Testis (tissue), 3 donors: ENCODE results near the gene GUCA1A. TPM values are rescaled to one million over a fixed set of nuclear protein-coding genes. Genes with fewer than 3 reads are reported as not detected.

Experiments
- DNase-seq: peaks from one replicate; pipeline ENCODE4 v3.0.0-alpha.2; 2019
- H3K27ac ChIP-seq, 2 donors: fragments of 200-600 bp; sonication (generic); one replicate each; pipeline ENCODE4 v1.5.1; 2019
- H3K27me3 ChIP-seq: fragments of 200-600 bp; sonication (generic); one replicate; pipeline ENCODE4 v1.5.1; 2019
- H3K36me3 ChIP-seq: fragments of 200-600 bp; sonication (generic); one replicate; pipeline ENCODE4 v1.5.1; 2017; ENCODE audit warnings: low read depth; ENCODE audit errors: missing control alignments
- H3K4me1 ChIP-seq: fragments of 200-600 bp; sonication (generic); one replicate; pipeline ENCODE4 v1.5.1; 2019
- H3K4me3 ChIP-seq, 2 donors: fragments of 200-600 bp; sonication (generic); one replicate each; pipeline ENCODE4 v1.5.1; 2017 to 2019
- H3K9me3 ChIP-seq: fragments of 200-600 bp; sonication (generic); one replicate; pipeline ENCODE4 v1.5.1; 2017
- CTCF ChIP-seq, 3 experiments: fragments of 450-650 bp in 2 of 3; fragments of 200-600 bp in 1 of 3; sonication (generic) in 1 of 3; IDR thresholded peaks; one replicate each; pipeline ENCODE4 v1.5.1; 2016 to 2019; ENCODE audit warnings: antibody characterized with exemption in 3 of 3, mild to moderate bottlenecking in 2 of 3, moderate library complexity in 1 of 3
- POLR2A ChIP-seq: fragments of 450-650 bp; IDR thresholded peaks from one replicate; pipeline ENCODE4 v1.6.1; 2017; ENCODE audit warnings: antibody characterized with exemption, mild to moderate bottlenecking, moderate library complexity
- WGBS, 2 donors: methylation state at CpG; one replicate each; pipeline ENCODE4 v1.1.5; 2018; 5-methylcytosine and 5-hydroxymethylcytosine counted together
- intact Hi-C: fragments of 100-400 bp; cut with DNase I; formaldehyde crosslinking; loops from one replicate; pipeline ENCODE4 v1.15.1; 2023; ENCODE audit warnings: low total_unique reads
- polyA plus RNA-seq: library from polyadenylated mRNA; stranded (reverse); fragments of 350-450 nt; fragmentation: Illumina TruSeq; extraction: RNeasy Lipid Tissue Mini Kit (QIAGEN cat#74804); gene quantifications from one replicate; pipeline ENCODE4 v1.2.3, GENCODE V29; 2014; ENCODE audit warnings: low read depth, low replicate concordance; ENCODE audit not compliant: insufficient read depth
- total RNA-seq, 2 donors: library from RNA; depleted of rRNA; stranded (reverse); fragments of >200 nt; gene quantifications; one replicate each; pipeline ENCODE4 v1.2.3, GENCODE V29; 2016

Gene GUCA1A
- total and polyA plus RNA-seq, 3 donors from 2014 or later = 6.7 to 47.0 (median 44.2) TPM

- no peaks in the 10 kb centered on the region for H3K9me3 ChIP-seq
- DNase-seq = no peak
- WGBS, 2 donors = 80 to 89% methylated on average over 6 to 7 of the region's 7 CpGs
- H3K27me3 ChIP-seq = no peaks in the 10 kb centered on the region
- no peaks in the 10 kb centered on the region for H3K36me3 ChIP-seq
- no peaks in the 10 kb centered on the region for H3K4me1 ChIP-seq
- no peak for TF ChIP-seq CTCF (IDR thresholded peaks at IDR 0.05)
- TF ChIP-seq POLR2A = no peak
- H3K4me3 ChIP-seq = no peak overlapping the region
- intact Hi-C loops = no loop called here
- no peak overlapping the region for H3K27ac ChIP-seq
Measured at GRCh38 chr6:42171813-42172581, 1.2 kb upstream of the GUCA1A start.

GRCh38 chr6:42175860-42176259 is 2.7 kb downstream of the GUCA1A start:
- Histone ChIP-seq H3K9me3 (no peaks in the 10 kb centered on the region), H3K4me3 (no peak overlapping the region), H3K4me1 (no peaks in the 10 kb centered on the region), H3K27me3 (no peaks in the 10 kb centered on the region), H3K36me3 (no peaks in the 10 kb centered on the region), H3K27ac (no peak overlapping the region)
- no peak for DNase-seq
- no peak for TF ChIP-seq POLR2A
- no peak for TF ChIP-seq CTCF (IDR thresholded peaks at IDR 0.05)
- intact Hi-C loops = no loop called here
- 74 to 79% methylated on average over 5 of the region's 5 CpGs for WGBS, 2 donors

- intact Hi-C loops = no loop called here
- TF ChIP-seq CTCF (IDR thresholded peaks at IDR 0.05) (no peak), POLR2A (no peak)
- no peak for DNase-seq
- Histone ChIP-seq H3K4me1 (no peaks in the 10 kb centered on the region), H3K27ac (no peak overlapping the region), H3K36me3 (no peaks in the 10 kb centered on the region), H3K9me3 (no peaks in the 10 kb centered on the region), H3K27me3 (no peaks in the 10 kb centered on the region), H3K4me3 (no peak overlapping the region)
Measured at GRCh38 chr6:42176981-42177380, 3.8 kb downstream of the GUCA1A start.

GRCh38 chr6:42177514-42178364 is 4.6 kb downstream of the GUCA1A start:
- no peak for TF ChIP-seq CTCF (IDR thresholded peaks at IDR 0.05)
- TF ChIP-seq POLR2A = no peak
- WGBS, 2 donors = 23 to 26% methylated on average over 24 to 27 of the region's 27 CpGs
- DNase-seq = peak; percentile 34
- no peaks in the 10 kb centered on the region for H3K27me3 ChIP-seq
- intact Hi-C loops = no loop called here
- peak overlapping the region; percentile 12 to 29 for H3K4me3 ChIP-seq
- no peaks in the 10 kb centered on the region for H3K9me3 ChIP-seq
- H3K27ac ChIP-seq = no peak overlapping the region
- H3K4me1 ChIP-seq = no peaks in the 10 kb centered on the region
- H3K36me3 ChIP-seq = no peaks in the 10 kb centered on the region
